WTC11 (cell line): ENCODE data around the gene CRY2. TPM values are rescaled to one million over a fixed set of nuclear protein-coding genes. Genes with fewer than 3 reads are reported as not detected.
A peak's percentile ranks its signal among the peaks of the same experiment; 100 is the strongest.

Source experiments
- AR ChIP-seq: fragments of 250-450 bp; sonication (Bioruptor Pico); IDR thresholded peaks from 2 replicates; pipeline ENCODE4 v1.9.0; 2021; ENCODE audit warnings: mild to moderate bottlenecking
- ATF2 ChIP-seq: sonication (generic); formaldehyde crosslinking; IDR thresholded peaks from 2 replicates; pipeline ENCODE4 v1.8.1; 2022; ENCODE audit warnings: low read depth, missing genetic modification reagents, borderline replicate concordance
- CREB1 ChIP-seq: sonication (generic); formaldehyde crosslinking; IDR thresholded peaks from 2 replicates; pipeline ENCODE4 v1.8.0; 2023; ENCODE audit warnings: mild to moderate bottlenecking, missing genetic modification reagents
- E2F1 ChIP-seq: sonication (generic); formaldehyde crosslinking; IDR thresholded peaks from 2 replicates; pipeline ENCODE4 v1.8.0; 2022; ENCODE audit warnings: mild to moderate bottlenecking, missing genetic modification reagents
- ELF4 ChIP-seq: sonication (generic); formaldehyde crosslinking; IDR thresholded peaks from 2 replicates; pipeline ENCODE4 v1.8.1; 2022; ENCODE audit warnings: low read depth, mild to moderate bottlenecking, moderate library complexity, missing genetic modification reagents
- FOXJ3 ChIP-seq: sonication (generic); formaldehyde crosslinking; IDR thresholded peaks from 2 replicates; pipeline ENCODE4 v1.9.0; 2021; ENCODE audit warnings: missing genetic modification reagents, mild to moderate bottlenecking, borderline replicate concordance
- FOXK1 ChIP-seq: sonication (generic); formaldehyde crosslinking; IDR thresholded peaks from 2 replicates; pipeline ENCODE4 v1.8.0; 2022; ENCODE audit warnings: mild to moderate bottlenecking, moderate library complexity, missing genetic modification reagents
- FOXP1 ChIP-seq: sonication (generic); formaldehyde crosslinking; IDR thresholded peaks from 2 replicates; pipeline ENCODE4 v1.8.0; 2022; ENCODE audit warnings: missing genetic modification reagents, mild to moderate bottlenecking, moderate library complexity, borderline replicate concordance
- FOXP4 ChIP-seq: sonication (generic); formaldehyde crosslinking; IDR thresholded peaks from 2 replicates; pipeline ENCODE4 v1.8.0; 2022; ENCODE audit warnings: mild to moderate bottlenecking, missing genetic modification reagents
- GRHL2 ChIP-seq: fragments of 250-450 bp; sonication (Bioruptor Pico); IDR thresholded peaks from 2 replicates; pipeline ENCODE4 v1.8.0; 2022; ENCODE audit warnings: mild to moderate bottlenecking, moderate library complexity; ENCODE audit not compliant: insufficient replicate concordance, severe bottlenecking
- NR1H2 ChIP-seq: sonication (generic); formaldehyde crosslinking; IDR thresholded peaks from 2 replicates; pipeline ENCODE4 v1.9.0; 2021; ENCODE audit warnings: mild to moderate bottlenecking, moderate library complexity, missing genetic modification reagents
- OVOL2 ChIP-seq: fragments of 250-450 bp; sonication (Bioruptor Pico); IDR thresholded peaks from 2 replicates; pipeline ENCODE4 v1.9.0; 2021; ENCODE audit warnings: mild to moderate bottlenecking, borderline replicate concordance
- RELA ChIP-seq: sonication (generic); formaldehyde crosslinking; IDR thresholded peaks from 2 replicates; pipeline ENCODE4 v1.8.1; 2022; ENCODE audit warnings: missing genetic modification reagents, mild to moderate bottlenecking, borderline replicate concordance
- SMAD4 ChIP-seq: sonication (generic); formaldehyde crosslinking; IDR thresholded peaks from 2 replicates; pipeline ENCODE4 v1.8.0; 2022; ENCODE audit warnings: mild to moderate bottlenecking, missing genetic modification reagents
- USF1 ChIP-seq: sonication (generic); formaldehyde crosslinking; IDR thresholded peaks from 2 replicates; pipeline ENCODE4 v1.8.0; 2022; ENCODE audit warnings: mild to moderate bottlenecking, missing genetic modification reagents
- ZBTB21 ChIP-seq: sonication (generic); formaldehyde crosslinking; IDR thresholded peaks from 2 replicates; pipeline ENCODE4 v1.8.1; 2023; ENCODE audit warnings: mild to moderate bottlenecking, missing genetic modification reagents, borderline replicate concordance
- ZBTB43 ChIP-seq: sonication (generic); formaldehyde crosslinking; IDR thresholded peaks from 2 replicates; pipeline ENCODE4 v1.8.1; 2023; ENCODE audit warnings: mild to moderate bottlenecking, missing genetic modification reagents
- ZNF219 ChIP-seq: sonication (generic); formaldehyde crosslinking; IDR thresholded peaks from 2 replicates; pipeline ENCODE4 v1.8.0; 2023; ENCODE audit warnings: missing genetic modification reagents, mild to moderate bottlenecking, borderline replicate concordance
- ZNF263 ChIP-seq: sonication (generic); formaldehyde crosslinking; IDR thresholded peaks from 2 replicates; pipeline ENCODE4 v1.8.1; 2022; ENCODE audit warnings: low read depth, mild to moderate bottlenecking, moderate library complexity, missing genetic modification reagents
- ZNF317 ChIP-seq: sonication (generic); formaldehyde crosslinking; IDR thresholded peaks from 2 replicates; pipeline ENCODE4 v1.8.1; 2023; ENCODE audit warnings: low read depth, mild to moderate bottlenecking, moderate library complexity, missing genetic modification reagents, borderline replicate concordance
- ZNF532 ChIP-seq: fragments of 250-450 bp; sonication (Bioruptor Pico); IDR thresholded peaks from 2 replicates; pipeline ENCODE4 v1.9.0; 2021; ENCODE audit warnings: mild to moderate bottlenecking, borderline replicate concordance
- total RNA-seq: library from RNA; stranded (reverse); gene quantifications from 3 replicates; pipeline ENCODE4 v1.2.3, GENCODE V29; 2021

CRY2 gene
- total RNA-seq, 1 experiment from 2014 or later: 18.3 TPM

GRCh38 chr11:45899448-45900174 lies 52.3 kb downstream of the CRY2 start (continued):
- TF ChIP-seq ZNF219 (CRISPR knock-in tag) (no peak), SMAD4 (CRISPR knock-in tag) (no peak), FOXP1 (CRISPR knock-in tag) (peak; percentile 77; the same call in 1 of the 2 replicates), ZNF263 (CRISPR knock-in tag) (no peak), FOXP4 (CRISPR knock-in tag) (no peak), ZNF317 (peak; percentile 38; the same call in 1 of the 2 replicates), ZBTB43 (CRISPR knock-in tag) (no peak), AR (CRISPR knock-in tag) (no peak), E2F1 (CRISPR knock-in tag) (no peak), ZBTB21 (CRISPR knock-in tag) (no peak), OVOL2 (no peak), RELA (CRISPR knock-in tag) (no peak), FOXJ3 (CRISPR knock-in tag) (no peak), CREB1 (CRISPR knock-in tag) (no peak; the same call in 1 of the 2 replicates), ELF4 (no peak), ATF2 (CRISPR knock-in tag) (no peak), USF1 (CRISPR knock-in tag) (no peak), ZNF532 (CRISPR knock-in tag) (no peak), NR1H2 (CRISPR knock-in tag) (no peak), GRHL2 (CRISPR knock-in tag) (no peak), FOXK1 (CRISPR knock-in tag) (no peak; the same call in 1 of the 2 replicates)
